ENCODE data around the gene GRIA3. TPM values are rescaled to one million over a fixed set of nuclear protein-coding genes. Genes with fewer than 3 reads are reported as not detected.

The GRIA3 gene
- total RNA-seq, 1 donor from 2014 or later, result not detected

GRCh38 chrX:123203772-123204171 lies 19.7 kb downstream of the GRIA3 start:
- Mint-ChIP-seq H3K36me3 (ENCODE audit: low read depth) (no peaks in the 10 kb centered on the region), H3K27me3 (ENCODE audit: low read depth) (no peaks in the 10 kb centered on the region), H3K27ac (no peak overlapping the region), H3K4me1 (ENCODE audit: low read depth) (no peaks in the 10 kb centered on the region), H3K9me3 (no peaks in the 10 kb centered on the region), H3K4me3 (ENCODE audit: low read depth) (no peak overlapping the region)
- intact Hi-C loops (cut with micrococcal nuclease), result no loop called here
- DNase-seq (ENCODE audit: low spot score), result no peak

GRCh38 chrX:123206176-123206575 lies 22.1 kb downstream of the GRIA3 start:
- DNase-seq (ENCODE audit: low spot score), result no peak
- Mint-ChIP-seq H3K9me3 (no peaks in the 10 kb centered on the region), H3K27me3 (ENCODE audit: low read depth) (no peaks in the 10 kb centered on the region), H3K4me3 (ENCODE audit: low read depth) (no peak overlapping the region), H3K27ac (no peak overlapping the region), H3K36me3 (ENCODE audit: low read depth) (no peaks in the 10 kb centered on the region), H3K4me1 (ENCODE audit: low read depth) (no peaks in the 10 kb centered on the region)
- intact Hi-C loops (cut with micrococcal nuclease), result no loop called here

- Mint-ChIP-seq H3K27me3 (ENCODE audit: low read depth) (no peaks in the 10 kb centered on the region), H3K4me3 (ENCODE audit: low read depth) (no peak overlapping the region), H3K9me3 (no peaks in the 10 kb centered on the region), H3K27ac (no peak overlapping the region), H3K4me1 (ENCODE audit: low read depth) (no peaks in the 10 kb centered on the region), H3K36me3 (ENCODE audit: low read depth) (no peaks in the 10 kb centered on the region)
- intact Hi-C loops (cut with micrococcal nuclease), result no loop called here
- DNase-seq (ENCODE audit: low spot score), result no peak
Measured at GRCh38 chrX:123210252-123210651, 26.2 kb downstream of the GRIA3 start.

GRCh38 chrX:123215397-123216089 lies 31.5 kb downstream of the GRIA3 start:
- Mint-ChIP-seq H3K36me3 (ENCODE audit: low read depth) (no peaks in the 10 kb centered on the region), H3K9me3 (no peaks in the 10 kb centered on the region), H3K27ac (no peak overlapping the region), H3K4me1 (ENCODE audit: low read depth) (no peaks in the 10 kb centered on the region), H3K27me3 (ENCODE audit: low read depth) (no peaks in the 10 kb centered on the region), H3K4me3 (ENCODE audit: low read depth) (no peak overlapping the region)
- intact Hi-C loops (cut with micrococcal nuclease), result no loop called here
- no peak for DNase-seq (ENCODE audit: low spot score)

GRCh38 chrX:123217077-123217476 lies 33.0 kb downstream of the GRIA3 start:
- no peaks in the 10 kb centered on the region for H3K27me3 Mint-ChIP-seq (ENCODE audit: low read depth)
- no peak overlapping the region for H3K27ac Mint-ChIP-seq
- DNase-seq (ENCODE audit: low spot score), result no peak
- H3K4me3 Mint-ChIP-seq (ENCODE audit: low read depth), result no peak overlapping the region
- H3K9me3 Mint-ChIP-seq, result no peaks in the 10 kb centered on the region
- intact Hi-C loops (cut with micrococcal nuclease), result no loop called here
- no peaks in the 10 kb centered on the region for H3K36me3 Mint-ChIP-seq (ENCODE audit: low read depth)
- no peaks in the 10 kb centered on the region for H3K4me1 Mint-ChIP-seq (ENCODE audit: low read depth)

GRCh38 chrX:123217728-123218127 lies 33.6 kb downstream of the GRIA3 start:
- no peak for DNase-seq (ENCODE audit: low spot score)
- no peaks in the 10 kb centered on the region for H3K9me3 Mint-ChIP-seq
- no peaks in the 10 kb centered on the region for H3K4me1 Mint-ChIP-seq (ENCODE audit: low read depth)
- no peaks in the 10 kb centered on the region for H3K36me3 Mint-ChIP-seq (ENCODE audit: low read depth)
- H3K4me3 Mint-ChIP-seq (ENCODE audit: low read depth), result no peak overlapping the region
- no peaks in the 10 kb centered on the region for H3K27me3 Mint-ChIP-seq (ENCODE audit: low read depth)
- intact Hi-C loops (cut with micrococcal nuclease), result no loop called here
- no peak overlapping the region for H3K27ac Mint-ChIP-seq

- no peak overlapping the region for H3K27ac Mint-ChIP-seq
- H3K27me3 Mint-ChIP-seq (ENCODE audit: low read depth), result no peaks in the 10 kb centered on the region
- intact Hi-C loops (cut with micrococcal nuclease), result no loop called here
- H3K9me3 Mint-ChIP-seq, result no peaks in the 10 kb centered on the region
- DNase-seq (ENCODE audit: low spot score), result no peak
- no peaks in the 10 kb centered on the region for H3K36me3 Mint-ChIP-seq (ENCODE audit: low read depth)
- H3K4me3 Mint-ChIP-seq (ENCODE audit: low read depth), result no peak overlapping the region
- no peaks in the 10 kb centered on the region for H3K4me1 Mint-ChIP-seq (ENCODE audit: low read depth)
Measured at GRCh38 chrX:123219916-123220315, 35.8 kb downstream of the GRIA3 start.

GRCh38 chrX:123222920-123223319 lies 38.8 kb downstream of the GRIA3 start:
- no peaks in the 10 kb centered on the region for H3K4me1 Mint-ChIP-seq (ENCODE audit: low read depth)
- intact Hi-C loops (cut with micrococcal nuclease), result no loop called here
- H3K27me3 Mint-ChIP-seq (ENCODE audit: low read depth), result no peaks in the 10 kb centered on the region
- H3K4me3 Mint-ChIP-seq (ENCODE audit: low read depth), result no peak overlapping the region
- no peak for DNase-seq (ENCODE audit: low spot score)
- H3K27ac Mint-ChIP-seq, result no peak overlapping the region
- H3K36me3 Mint-ChIP-seq (ENCODE audit: low read depth), result no peaks in the 10 kb centered on the region
- H3K9me3 Mint-ChIP-seq, result no peaks in the 10 kb centered on the region

GRCh38 chrX:123223409-123223808 lies 39.3 kb downstream of the GRIA3 start:
- H3K4me3 Mint-ChIP-seq (ENCODE audit: low read depth), result no peak overlapping the region
- intact Hi-C loops (cut with micrococcal nuclease), result no loop called here
- no peaks in the 10 kb centered on the region for H3K27me3 Mint-ChIP-seq (ENCODE audit: low read depth)
- no peaks in the 10 kb centered on the region for H3K36me3 Mint-ChIP-seq (ENCODE audit: low read depth)
- H3K9me3 Mint-ChIP-seq, result no peaks in the 10 kb centered on the region
- H3K27ac Mint-ChIP-seq, result no peak overlapping the region
- H3K4me1 Mint-ChIP-seq (ENCODE audit: low read depth), result no peaks in the 10 kb centered on the region
- no peak for DNase-seq (ENCODE audit: low spot score)

GRCh38 chrX:123223859-123224258 lies 39.8 kb downstream of the GRIA3 start:
- intact Hi-C loops (cut with micrococcal nuclease), result no loop called here
- H3K9me3 Mint-ChIP-seq, result no peaks in the 10 kb centered on the region
- no peaks in the 10 kb centered on the region for H3K4me1 Mint-ChIP-seq (ENCODE audit: low read depth)
- DNase-seq (ENCODE audit: low spot score), result no peak
- H3K27me3 Mint-ChIP-seq (ENCODE audit: low read depth), result no peaks in the 10 kb centered on the region
- no peak overlapping the region for H3K27ac Mint-ChIP-seq
- H3K36me3 Mint-ChIP-seq (ENCODE audit: low read depth), result no peaks in the 10 kb centered on the region
- no peak overlapping the region for H3K4me3 Mint-ChIP-seq (ENCODE audit: low read depth)

- no peaks in the 10 kb centered on the region for H3K9me3 Mint-ChIP-seq
- H3K4me1 Mint-ChIP-seq (ENCODE audit: low read depth), result no peaks in the 10 kb centered on the region
- intact Hi-C loops (cut with micrococcal nuclease), result no loop called here
- H3K27ac Mint-ChIP-seq, result no peak overlapping the region
- no peaks in the 10 kb centered on the region for H3K36me3 Mint-ChIP-seq (ENCODE audit: low read depth)
- H3K4me3 Mint-ChIP-seq (ENCODE audit: low read depth), result no peak overlapping the region
- DNase-seq (ENCODE audit: low spot score), result no peak
- no peaks in the 10 kb centered on the region for H3K27me3 Mint-ChIP-seq (ENCODE audit: low read depth)
Measured at GRCh38 chrX:123230798-123231197, 46.7 kb downstream of the GRIA3 start.

GRCh38 chrX:123236859-123237258 lies 52.8 kb downstream of the GRIA3 start:
- no peak overlapping the region for H3K4me3 Mint-ChIP-seq (ENCODE audit: low read depth)
- no peaks in the 10 kb centered on the region for H3K9me3 Mint-ChIP-seq
- H3K36me3 Mint-ChIP-seq (ENCODE audit: low read depth), result no peaks in the 10 kb centered on the region
- no peak overlapping the region for H3K27ac Mint-ChIP-seq
- intact Hi-C loops (cut with micrococcal nuclease), result no loop called here
- H3K4me1 Mint-ChIP-seq (ENCODE audit: low read depth), result no peaks in the 10 kb centered on the region
- DNase-seq (ENCODE audit: low spot score), result no peak
- H3K27me3 Mint-ChIP-seq (ENCODE audit: low read depth), result no peaks in the 10 kb centered on the region

- DNase-seq (ENCODE audit: low spot score), result no peak
- no peaks in the 10 kb centered on the region for H3K4me1 Mint-ChIP-seq (ENCODE audit: low read depth)
- no peaks in the 10 kb centered on the region for H3K27me3 Mint-ChIP-seq (ENCODE audit: low read depth)
- intact Hi-C loops (cut with micrococcal nuclease), result no loop called here
- no peaks in the 10 kb centered on the region for H3K36me3 Mint-ChIP-seq (ENCODE audit: low read depth)
- no peak overlapping the region for H3K4me3 Mint-ChIP-seq (ENCODE audit: low read depth)
- no peak overlapping the region for H3K27ac Mint-ChIP-seq
- no peaks in the 10 kb centered on the region for H3K9me3 Mint-ChIP-seq
Measured at GRCh38 chrX:123237271-123237670, 53.2 kb downstream of the GRIA3 start.

- no peaks in the 10 kb centered on the region for H3K36me3 Mint-ChIP-seq (ENCODE audit: low read depth)
- DNase-seq (ENCODE audit: low spot score), result no peak
- H3K27ac Mint-ChIP-seq, result no peak overlapping the region
Measured at GRCh38 chrX:123254457-123254856, 70.4 kb downstream of the GRIA3 start.

More at GRCh38 chrX:123254457-123254856, 70.4 kb downstream of the GRIA3 start:
- no peaks in the 10 kb centered on the region for H3K9me3 Mint-ChIP-seq
- H3K4me1 Mint-ChIP-seq (ENCODE audit: low read depth), result no peaks in the 10 kb centered on the region
- no peaks in the 10 kb centered on the region for H3K27me3 Mint-ChIP-seq (ENCODE audit: low read depth)
- no peak overlapping the region for H3K4me3 Mint-ChIP-seq (ENCODE audit: low read depth)
- intact Hi-C loops (cut with micrococcal nuclease), result no loop called here

Data from activated T-helper 2 cell treated with anti-CD3 and anti-CD28 coated beads, Interferon-gamma antibody, Interleukin-2, Interleukin-4, amounts not matched to agents 10 μg/mL and 5 μg/mL and 100 μg/mL, durations not matched to agents 14 hours and 24 hours and 36 hours (primary cell).